AG04450 (cell line): ENCODE data around the gene MPP1. TPM values are rescaled to one million over a fixed set of nuclear protein-coding genes. Genes with fewer than 3 reads are reported as not detected.

ENCODE experiments used
- CTCF ChIA-PET: fragments of 300-600, 350-600 bp; formaldehyde crosslinking; extraction: SDS; loops from one replicate; lab custom pipeline; 2022; ENCODE audit warnings: antibody characterized with exemption, inconsistent platforms; lab: Charles Lee
- POLR2A ChIA-PET: fragments of 350-600 bp; formaldehyde crosslinking; extraction: SDS; loops from one replicate; lab custom pipeline; 2021; ENCODE audit warnings: antibody characterized with exemption, inconsistent platforms; lab: Yijun Ruan, JAX
- DNase-seq: peaks from one replicate; pipeline ENCODE4 v3.0.0-alpha.2; 2011; ENCODE audit warnings: low read depth, low spot score
- H3K27ac ChIP-seq: one replicate; pipeline ENCODE4 v1.5.1; 2012; ENCODE audit warnings: low read depth, low read length, control low read depth
- H3K27me3 ChIP-seq: one replicate; pipeline ENCODE4 v1.6.0; 2012; ENCODE audit warnings: low read length; ENCODE audit not compliant: control insufficient read depth, insufficient read depth
- H3K4me3 ChIP-seq: 2 replicates; pipeline ENCODE4 v1.5.1; 2011; ENCODE audit warnings: mild to moderate bottlenecking, low read depth, low read length, control low read depth
- H3K9me3 ChIP-seq: 2 replicates; pipeline ENCODE4 v1.5.1; 2012; ENCODE audit warnings: low read length; ENCODE audit not compliant: control insufficient read depth, insufficient read depth
- polyA minus RNA-seq: library from RNA; depleted of rRNA, polyadenylated mRNA; stranded (reverse); fragments of >200 nt; gene quantifications from 2 replicates; pipeline ENCODE4 v1.2.3, GENCODE V29; 2011; rRNA and poly(A)+ RNA removed
- polyA plus RNA-seq: library from polyadenylated mRNA; depleted of rRNA; stranded (reverse); fragments of >200 nt; gene quantifications from 2 replicates; pipeline ENCODE4 v1.2.3, GENCODE V29; 2011; rRNA removed
- TF ChIP-seq, protein P1 (sequence below): IDR thresholded peaks from 2 replicates; pipeline ENCODE4 v1.5.1; 2011; ENCODE audit warnings: low read depth, low read length, control low read depth, inconsistent platforms

The MPP1 gene
- polyA plus RNA-seq: 29.7 and 30.3 TPM in 2 replicates
- polyA minus RNA-seq: 32.3 and 32.4 TPM in 2 replicates

DNA sequence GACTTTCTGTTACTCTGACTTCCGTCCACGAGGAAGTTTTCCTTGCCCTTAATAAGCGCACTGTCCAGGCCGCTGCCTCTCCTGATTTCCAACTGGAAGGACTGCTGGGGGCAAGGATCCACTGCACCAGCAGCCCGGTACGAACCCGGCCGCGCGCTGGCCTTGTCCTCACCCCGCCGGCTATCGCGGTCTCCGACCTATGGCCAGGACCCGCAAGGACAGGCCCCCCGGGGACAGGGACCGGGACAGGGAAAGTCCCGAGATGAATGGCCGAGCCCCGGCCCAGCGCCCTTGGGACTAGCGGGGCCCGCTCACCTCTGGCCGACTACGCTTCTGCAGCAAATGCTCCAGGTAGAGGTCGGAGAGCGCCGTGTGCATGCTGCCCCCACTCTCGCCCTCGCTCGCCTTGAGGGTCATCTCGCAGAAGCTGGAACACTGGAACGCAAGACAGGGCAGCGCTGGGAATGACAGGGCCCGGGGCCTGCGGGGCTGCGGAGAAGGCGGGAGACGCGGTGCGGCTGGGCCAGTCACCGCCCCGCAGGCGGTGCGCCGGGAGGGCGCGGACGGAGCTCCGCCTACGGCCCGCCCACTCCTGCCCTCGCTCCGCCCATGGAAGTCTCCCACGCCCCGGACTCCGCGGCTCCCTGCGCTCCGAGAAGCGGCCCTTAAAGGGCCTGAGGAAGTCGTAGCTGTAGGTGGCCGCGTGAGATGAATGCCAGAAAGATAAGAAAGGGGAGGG, at the start of gene MPP1:
Gene MPP1, minus strand, starts transcription at position 529 of the 739 bp plus-strand sequence. Its CDS starts 112 bp downstream, at position 417.
- Histone ChIP-seq H3K9me3 (no peaks in the 10 kb centered on the region), H3K27ac (peak within 1 kb of the TSS; percentile 47), H3K4me3 (peak within 1 kb of the TSS; percentile 74), H3K27me3 (no peaks in the 10 kb centered on the region)
- CTCF ChIA-PET: interaction anchor here (0.6 to 2.1 kb wide), 3 partner anchors 56 to 484 kb away, joined by 3 to 5 read pairs (median 3); no protein-coding TSS in a partner anchor
- peak; percentile 18 for DNase-seq
- TF ChIP-seq, protein P1, sequence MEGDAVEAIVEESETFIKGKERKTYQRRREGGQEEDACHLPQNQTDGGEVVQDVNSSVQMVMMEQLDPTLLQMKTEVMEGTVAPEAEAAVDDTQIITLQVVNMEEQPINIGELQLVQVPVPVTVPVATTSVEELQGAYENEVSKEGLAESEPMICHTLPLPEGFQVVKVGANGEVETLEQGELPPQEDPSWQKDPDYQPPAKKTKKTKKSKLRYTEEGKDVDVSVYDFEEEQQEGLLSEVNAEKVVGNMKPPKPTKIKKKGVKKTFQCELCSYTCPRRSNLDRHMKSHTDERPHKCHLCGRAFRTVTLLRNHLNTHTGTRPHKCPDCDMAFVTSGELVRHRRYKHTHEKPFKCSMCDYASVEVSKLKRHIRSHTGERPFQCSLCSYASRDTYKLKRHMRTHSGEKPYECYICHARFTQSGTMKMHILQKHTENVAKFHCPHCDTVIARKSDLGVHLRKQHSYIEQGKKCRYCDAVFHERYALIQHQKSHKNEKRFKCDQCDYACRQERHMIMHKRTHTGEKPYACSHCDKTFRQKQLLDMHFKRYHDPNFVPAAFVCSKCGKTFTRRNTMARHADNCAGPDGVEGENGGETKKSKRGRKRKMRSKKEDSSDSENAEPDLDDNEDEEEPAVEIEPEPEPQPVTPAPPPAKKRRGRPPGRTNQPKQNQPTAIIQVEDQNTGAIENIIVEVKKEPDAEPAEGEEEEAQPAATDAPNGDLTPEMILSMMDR: no peak
- POLR2A ChIA-PET: interaction anchor here (1.0 to 1.4 kb wide), 2 partner anchors 26 to 41 kb away, joined by 3 to 7 read pairs; no protein-coding TSS in a partner anchor

DNA sequence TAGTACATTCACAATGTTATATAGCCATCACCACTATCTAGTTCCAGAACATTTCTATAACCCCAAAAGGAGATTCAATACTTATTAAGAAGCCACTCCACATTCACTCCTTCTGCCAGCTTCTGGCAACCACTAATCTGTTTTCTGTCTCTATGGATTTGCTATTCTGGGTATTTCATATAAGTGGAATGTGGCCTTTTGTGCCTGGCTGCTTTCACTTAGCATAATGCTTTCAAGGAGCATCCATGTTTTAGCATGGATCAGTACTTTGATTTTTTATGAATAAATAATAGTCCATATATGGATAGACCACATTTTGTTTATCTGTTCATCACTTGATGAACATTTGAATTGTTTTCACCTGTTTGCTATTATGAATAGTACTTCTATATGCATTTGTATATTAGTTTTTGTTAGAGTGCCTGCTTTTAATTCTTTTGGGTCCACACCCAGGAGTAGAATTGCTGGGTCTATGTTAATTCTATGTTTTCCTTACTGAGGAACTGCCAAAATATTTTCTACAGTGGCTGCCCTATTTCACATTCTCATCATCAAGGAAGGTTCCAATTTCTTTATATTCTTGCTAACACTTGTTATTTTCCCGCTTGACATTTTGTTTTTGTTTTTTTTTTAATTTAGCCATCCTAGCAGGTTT, 45.8 kb upstream of the MPP1 start:
- no peak overlapping the region for H3K4me3 ChIP-seq
- TF ChIP-seq, protein P1: no peak
- H3K27me3 ChIP-seq: no peaks in the 10 kb centered on the region
- no peak for DNase-seq
- no peak overlapping the region for H3K27ac ChIP-seq
- no peaks in the 10 kb centered on the region for H3K9me3 ChIP-seq
- POLR2A ChIA-PET: no interaction called here
- CTCF ChIA-PET: no interaction called here

DNA sequence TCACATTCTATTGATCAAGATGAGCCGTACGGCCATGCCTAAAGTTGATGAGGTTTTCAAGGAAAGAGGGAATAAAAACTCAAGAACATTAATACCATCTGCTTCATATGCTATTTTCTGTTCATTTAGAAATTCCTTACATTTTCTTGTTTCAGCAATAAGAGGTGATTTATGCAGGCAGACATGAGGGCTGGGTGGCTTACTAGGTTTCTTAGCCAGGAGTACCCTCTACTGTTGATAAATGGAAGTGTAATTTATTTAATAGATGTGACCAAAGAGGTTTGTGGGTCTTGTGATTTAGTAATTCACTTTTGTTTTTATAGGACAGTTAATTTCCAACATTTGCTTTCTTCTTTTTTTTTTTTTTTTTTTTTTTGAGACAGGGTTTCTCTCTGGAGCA, 35.6 kb upstream of the MPP1 start:
- Histone ChIP-seq H3K27ac (no peak overlapping the region), H3K27me3 (no peaks in the 10 kb centered on the region), H3K9me3 (no peaks in the 10 kb centered on the region), H3K4me3 (no peak overlapping the region)
- ChIA-PET CTCF (interaction anchor here (0.7 to 1.3 kb wide), 4 partner anchors 14 to 92 kb away, joined by 3 to 5 read pairs (median 4); no protein-coding TSS in a partner anchor), POLR2A (no interaction called here)
- DNase-seq: peak; percentile 18
- TF ChIP-seq, protein P1: peak; percentile 59

DNA sequence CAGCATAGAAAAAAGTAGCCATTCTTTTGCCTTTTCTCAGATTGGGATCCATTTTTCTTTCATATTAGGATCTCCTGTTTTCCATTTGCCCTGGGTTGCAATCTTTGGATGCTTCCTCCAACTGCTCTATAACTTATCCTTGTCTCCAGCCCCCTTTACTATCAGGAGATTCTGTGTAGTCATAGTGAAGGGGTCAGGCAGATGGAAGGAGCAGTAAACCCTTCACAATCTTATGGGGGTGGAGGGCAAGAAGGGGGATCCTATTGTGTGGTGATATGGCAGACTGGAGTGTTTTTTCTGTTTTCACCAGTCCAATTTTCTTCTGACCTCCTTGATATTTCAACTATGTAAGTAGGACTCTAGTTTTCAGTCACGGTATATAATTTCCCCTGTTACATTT, 30.9 kb upstream of the MPP1 start:
- ChIA-PET POLR2A (no interaction called here), CTCF (no interaction called here)
- Histone ChIP-seq H3K9me3 (no peaks in the 10 kb centered on the region), H3K4me3 (no peak overlapping the region), H3K27me3 (no peaks in the 10 kb centered on the region), H3K27ac (no peak overlapping the region)
- TF ChIP-seq, protein P1: no peak
- DNase-seq: no peak
